HCT116 (cell line): ENCODE measurements around the gene DGKZ. TPM values are rescaled to one million over a fixed set of nuclear protein-coding genes. Genes with fewer than 3 reads are reported as not detected.

ENCODE experiments used
- ATAC-seq: fragments of 200-7000 bp; cut with Tn5 transposase; 2 replicates; pipeline ENCODE4 v1.9.1; 2020; ENCODE audit warnings: mild to moderate bottlenecking, moderate library complexity
- BruUV-seq: library from RNA; stranded (reverse); fragments of 400-500 nt; replicated peaks from 2 replicates; lab custom pipeline; 2021; lab: Mats Ljungman, UMichigan
- CTCF ChIA-PET: fragments of 300-600 bp; sonication (Branson Sonifier 250); formaldehyde crosslinking; loops from one replicate; lab custom pipeline; 2021; ENCODE audit warnings: antibody characterized with exemption; lab: Charles Lee
- POLR2A ChIA-PET: fragments of 300-600, 350-600 bp; sonication (Branson Sonifier 250); formaldehyde crosslinking; loops from one replicate; lab custom pipeline; 2021; ENCODE audit warnings: antibody characterized with exemption; lab: Charles Lee
- RAD21 ChIA-PET, 2 experiments: fragments of 300-600 bp; sonication (Branson Sonifier 250); formaldehyde crosslinking; loops; one replicate each; lab custom pipeline; 2023; ENCODE audit warnings: low total read pairs in 2 of 2; ENCODE audit not compliant: uncharacterized antibody in 2 of 2, unreplicated experiment in 2 of 2, low non-redundant PET in 1 of 2; lab: Charles Lee
- DNase-seq: peaks from one replicate; pipeline ENCODE4 v3.0.0-alpha.2; 2010; ENCODE audit warnings: low read depth, low spot score
- H2AFZ ChIP-seq: fragments of 200-600 bp; shearing (Covaris generic), sonication (generic); 2 replicates; pipeline ENCODE4 v1.6.1; 2017; ENCODE audit warnings: low read depth, mixed run types, mixed read lengths, antibody characterized with exemption, low read length; ENCODE audit not compliant: poor library complexity, severe bottlenecking
- H3K27ac ChIP-seq: 2 replicates; pipeline ENCODE4 v1.5.1; 2012; ENCODE audit warnings: low read depth, low read length
- H3K27me3 ChIP-seq: fragments of 200-600 bp; sonication (generic); 2 replicates; pipeline ENCODE4 v1.6.1; 2016; ENCODE audit warnings: mixed run types, low read length, mixed read lengths; ENCODE audit not compliant: insufficient read depth
- H3K36me3 ChIP-seq, 2 experiments: fragments of 200-500 bp in 1 of 2; fragments of 200-600 bp in 1 of 2; sonication (Bioruptor generic) in 1 of 2; sonication (generic) in 1 of 2; 2 replicates each; pipeline versions ENCODE4 v1.5.1 to v1.6.1; 2014 to 2016; ENCODE audit warnings: low read length in 2 of 2, inconsistent platforms in 1 of 2, mixed read lengths in 1 of 2, mixed run types in 1 of 2; ENCODE audit not compliant: insufficient read depth in 2 of 2, control insufficient read depth in 1 of 2
- H3K4me1 ChIP-seq, 2 experiments: fragments of 200-600 bp in 1 of 2; sonication (generic) in 1 of 2; 2 replicates each; pipeline versions ENCODE4 v1.5.1 to v1.6.1; 2012 to 2017; ENCODE audit warnings: low read length in 2 of 2, inconsistent platforms in 1 of 2, mild to moderate bottlenecking in 1 of 2, mixed read lengths in 1 of 2, mixed run types in 1 of 2, moderate library complexity in 1 of 2; ENCODE audit not compliant: insufficient read depth in 2 of 2, control insufficient read depth in 1 of 2
- H3K4me2 ChIP-seq: fragments of 200-600 bp; sonication (generic); 2 replicates; pipeline ENCODE4 v1.6.1; 2017; ENCODE audit warnings: mixed run types, low read length, mixed read lengths
- H3K4me3 ChIP-seq, 2 experiments: fragments of 200-600 bp in 1 of 2; sonication (generic) in 1 of 2; replicated peaks in 1 of 2; 2 replicates each; pipeline ENCODE4 v1.5.1; 2011 to 2016; ENCODE audit warnings: low read length in 2 of 2, control low read depth in 1 of 2, low read depth in 1 of 2, mild to moderate bottlenecking in 1 of 2, mixed read lengths in 1 of 2, mixed run types in 1 of 2
- H3K79me2 ChIP-seq: fragments of 200-600 bp; sonication (generic); 2 replicates; pipeline ENCODE4 v1.6.1; 2017; ENCODE audit warnings: mild to moderate bottlenecking, mixed run types, low read length, moderate library complexity, mixed read lengths; ENCODE audit not compliant: insufficient read depth
- H3K9ac ChIP-seq: fragments of 200-600 bp; sonication (generic); 2 replicates; pipeline ENCODE4 v1.6.1; 2016; ENCODE audit warnings: low read length, mixed read lengths
- H3K9me2 ChIP-seq: fragments of 200-600 bp; sonication (generic), shearing (Covaris generic); 2 replicates; pipeline ENCODE4 v1.6.1; 2017; ENCODE audit warnings: mixed run types, mild to moderate bottlenecking, moderate library complexity; ENCODE audit not compliant: insufficient read depth
- H3K9me3 ChIP-seq, 2 experiments: fragments of 200-500 bp in 1 of 2; fragments of 200-600 bp in 1 of 2; sonication (Bioruptor generic) in 1 of 2; sonication (generic) in 1 of 2; 2 replicates each; pipeline ENCODE4 v1.6.1; 2014 to 2017; ENCODE audit warnings: low read length in 2 of 2, mixed read lengths in 2 of 2, inconsistent platforms in 1 of 2, low read depth in 1 of 2, mild to moderate bottlenecking in 1 of 2, mixed run types in 1 of 2, moderate library complexity in 1 of 2; ENCODE audit not compliant: control insufficient read depth in 1 of 2, insufficient read depth in 1 of 2
- H4K20me1 ChIP-seq: fragments of 200-600 bp; sonication (generic), shearing (Covaris generic); 2 replicates; pipeline ENCODE4 v1.6.1; 2017; ENCODE audit warnings: mixed run types, mild to moderate bottlenecking, moderate library complexity; ENCODE audit not compliant: insufficient read depth
- CEBPB ChIP-seq: IDR thresholded peaks from 2 replicates; pipeline ENCODE4 v1.6.1; 2012; ENCODE audit warnings: low read depth
- EGR1 ChIP-seq: IDR thresholded peaks from 2 replicates; pipeline ENCODE4 v1.6.1; 2012; ENCODE audit warnings: low read depth
- EZH2 ChIP-seq: fragments of 200-600 bp; sonication (generic); IDR thresholded peaks from 2 replicates; pipeline ENCODE4 v1.6.1; 2017; ENCODE audit warnings: antibody characterized with exemption, mixed run types
- EZH2phosphoT487 ChIP-seq: fragments of 200-600 bp; IDR thresholded peaks from 2 replicates; pipeline ENCODE4 v1.6.1; 2018; ENCODE audit warnings: antibody characterized with exemption, borderline replicate concordance
- FOSL1 ChIP-seq: IDR thresholded peaks from 2 replicates; pipeline ENCODE4 v1.6.1; 2012; ENCODE audit warnings: low read depth
- POLR2A ChIP-seq: IDR thresholded peaks from 2 replicates; pipeline ENCODE4 v1.7.0; 2011; ENCODE audit warnings: borderline replicate concordance; ENCODE audit not compliant: insufficient read depth, insufficient read length; ENCODE audit errors: extremely low read depth
- POLR2AphosphoS5 ChIP-seq: IDR thresholded peaks from 2 replicates; pipeline ENCODE4 v1.6.1; 2011; ENCODE audit warnings: mild to moderate bottlenecking, low read depth, low read length, moderate library complexity
- RAD21 ChIP-seq: IDR thresholded peaks from 2 replicates; pipeline ENCODE4 v1.6.1; 2012; ENCODE audit warnings: low read depth, mild to moderate bottlenecking
- REST ChIP-seq: IDR thresholded peaks from 2 replicates; pipeline ENCODE4 v1.6.1; 2012; ENCODE audit warnings: low read depth
- SP1 ChIP-seq: IDR thresholded peaks from 2 replicates; pipeline ENCODE4 v1.6.1; 2012; ENCODE audit warnings: low read depth
- SRF ChIP-seq: IDR thresholded peaks from 2 replicates; pipeline ENCODE4 v1.6.1; 2012; ENCODE audit warnings: low read depth
- TCF7L2 ChIP-seq: IDR thresholded peaks from 2 replicates; pipeline ENCODE4 v1.7.0; 2011; ENCODE audit warnings: borderline replicate concordance, inconsistent platforms; ENCODE audit not compliant: insufficient read depth, insufficient read length; ENCODE audit errors: extremely low read depth
- YY1 ChIP-seq: IDR thresholded peaks from 2 replicates; pipeline ENCODE4 v1.6.1; 2011; ENCODE audit warnings: low read length, low read depth, moderate library complexity, mild to moderate bottlenecking; ENCODE audit not compliant: insufficient replicate concordance; ENCODE audit errors: extremely low read depth
- ZBTB33 ChIP-seq: IDR thresholded peaks from 2 replicates; pipeline ENCODE4 v1.6.1; 2011; ENCODE audit warnings: mild to moderate bottlenecking, low read length, moderate library complexity; ENCODE audit not compliant: insufficient replicate concordance; ENCODE audit errors: extremely low read depth
- ZFX ChIP-seq: fragments of 450-650 bp; IDR thresholded peaks from 2 replicates; pipeline ENCODE4 v1.6.1; 2017
- ZNF274 ChIP-seq: fragments of 200-500 bp; sonication (Bioruptor generic); IDR thresholded peaks from 2 replicates; pipeline ENCODE4 v1.6.1; 2014; ENCODE audit warnings: mild to moderate bottlenecking, low read depth, low read length, inconsistent platforms
- intact Hi-C: fragments of 100-400 bp; cut with micrococcal nuclease; formaldehyde crosslinking; loops from 2 replicates; pipeline ENCODE4 v1.10.0; 2022
- total RNA-seq: library from RNA; stranded (reverse); gene quantifications from one replicate; pipeline ENCODE4 v1.2.1, GENCODE V29; 2021; ENCODE audit not compliant: unreplicated experiment

The DGKZ gene
- total RNA-seq, 1 experiment from 2014 or later: 70.2 TPM

- POLR2A ChIA-PET: no interaction called here
These were observed 39.9 kb upstream of the DGKZ start for GRCh38 chr11:46307369-46307768.

More at GRCh38 chr11:46307369-46307768, 39.9 kb upstream of the DGKZ start:
- RAD21 ChIA-PET: no interaction called here
- H2AFZ ChIP-seq: no peak overlapping the region
- intact Hi-C loops: no loop called here
- no peaks in the 10 kb centered on the region for H3K36me3 ChIP-seq
- H3K27me3 ChIP-seq: no peaks in the 10 kb centered on the region
- no peak overlapping the region for H3K27ac ChIP-seq
- no peaks in the 10 kb centered on the region for H3K9me2 ChIP-seq
- H3K9me3 ChIP-seq: no peaks in the 10 kb centered on the region
- H3K9ac ChIP-seq: no peak overlapping the region
- H3K4me1 ChIP-seq: peaks cover 6 to 32% of the 10 kb centered on the region in 2 experiments
- no peak overlapping the region for H3K4me3 ChIP-seq
- no peak for ATAC-seq
- no peaks in the 10 kb centered on the region for H3K79me2 ChIP-seq
- H3K4me2 ChIP-seq: no peak overlapping the region
- TF ChIP-seq RAD21 (no peak), ZNF274 (no peak), ZBTB33 (no peak), SP1 (no peak), POLR2AphosphoS5 (no peak), ZFX (no peak), CEBPB (no peak), FOSL1 (no peak), TCF7L2 (no peak), YY1 (no peak), EZH2 (no peak), EZH2phosphoT487 (no peak), REST (no peak), POLR2A (no peak), SRF (no peak), EGR1 (no peak)
- H4K20me1 ChIP-seq: no peaks in the 10 kb centered on the region
- CTCF ChIA-PET: interaction anchor here (2.3 kb wide), 1 partner anchor 8 kb away, joined by 7 read pairs; no protein-coding TSS in a partner anchor
- no TSS peak for BruUV-seq
- no peak for DNase-seq
